PFSK-1 (cell line): ENCODE results near the gene PXN.

ENCODE experiments used
- POLR2AphosphoS5 ChIP-seq: IDR thresholded peaks from 2 replicates; pipeline ENCODE4 v1.6.1; 2012; ENCODE audit warnings: low read depth, mild to moderate bottlenecking, control low read depth, low read length, moderate library complexity
- REST ChIP-seq, 2 experiments: IDR thresholded peaks; 2 replicates each; pipeline versions ENCODE4 v1.6.1 to v1.8.0; 2011 to 2012; ENCODE audit warnings: low read depth in 2 of 2, low read length in 2 of 2, control low read depth in 1 of 2, inconsistent platforms in 1 of 2, mild to moderate bottlenecking in 1 of 2, moderate library complexity in 1 of 2; ENCODE audit not compliant: insufficient read depth in 1 of 2
- SIN3A ChIP-seq: IDR thresholded peaks from 2 replicates; pipeline ENCODE4 v1.6.1; 2012; ENCODE audit warnings: mild to moderate bottlenecking, low read length, moderate library complexity, borderline replicate concordance; ENCODE audit not compliant: insufficient read depth

The PXN gene

DNA sequence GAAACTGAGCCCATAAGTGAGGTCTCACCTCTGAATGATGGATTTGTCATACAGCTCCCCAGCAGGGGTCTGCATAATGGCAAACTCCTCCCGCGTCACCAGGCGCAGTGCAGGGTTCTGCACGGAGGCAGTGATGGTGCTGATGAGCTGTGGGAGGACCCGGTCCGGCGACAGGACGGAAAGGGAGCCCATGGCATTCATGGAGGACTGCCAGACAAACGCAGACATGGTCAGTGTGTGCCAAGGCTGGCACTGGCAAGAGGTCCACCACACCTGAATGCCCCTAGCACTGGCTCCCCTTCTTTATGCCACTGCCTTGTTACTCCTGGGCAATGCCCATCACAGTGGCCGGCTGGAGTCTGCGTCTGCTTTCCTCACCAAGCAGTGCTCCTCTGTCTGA is 103.7 kb downstream of the PXN start:
- TF ChIP-seq SIN3A (no peak), REST (IDR thresholded peaks at IDR 0.05; ENCODE audit: insufficient read depth in 1 of 2, low read depth in 2 of 2, low read length in 2 of 2) (no peak), POLR2AphosphoS5 (no peak)
